ENCODE data around the gene UBQLN4. TPM values are rescaled to one million over a fixed set of nuclear protein-coding genes. Genes with fewer than 3 reads are reported as not detected.

The UBQLN4 gene
- total and polyA plus RNA-seq, 2 donors (not counting 3 experiments of a cell fraction or from before 2014, with no cell fraction given) = 50.5 to 50.8 TPM

- no peaks in the 10 kb centered on the region for H4K20me1 ChIP-seq (replicated peaks; ENCODE audit: control insufficient read depth, extremely low read depth, insufficient read depth, low read length)
- BruUV-seq (replicated peaks) = no TSS peak
- H3K9ac ChIP-seq (replicated peaks; ENCODE audit: extremely low read depth, insufficient read depth, low read length) = no peak within 1 kb of the TSS
- H3K4me2 ChIP-seq (ENCODE audit: insufficient read depth, low read length) = no peak within 1 kb of the TSS
- H3K36me3 ChIP-seq (ENCODE audit: control insufficient read depth in 2 of 2, extremely low read depth in 1 of 2, insufficient read depth in 2 of 2, low read length in 2 of 2) = no peaks in the 10 kb centered on the region
- no peak within 1 kb of the TSS for H3K27ac ChIP-seq (ENCODE audit: insufficient read depth, low read depth, low read length)
- POLR2A ChIA-PET = no interaction called here
- intact Hi-C loops (cut with micrococcal nuclease) (no loop called here), dilution Hi-C loops (cut with MboI; ENCODE audit: extremely low pct_ligation_motif_present, low sequenced_read_pairs) (no loop called here)
- no peaks in the 10 kb centered on the region for H3K9me1 ChIP-seq (replicated peaks; ENCODE audit: control insufficient read depth, extremely low read depth, insufficient read depth, low read length)
- H3K4me3 ChIP-seq (replicated peaks in 1 of 3; ENCODE audit: insufficient read depth in 1 of 3, low read depth in 1 of 3, low read length in 3 of 3) = no peak within 1 kb of the TSS
- H3K27me3 ChIP-seq (ENCODE audit: control insufficient read depth in 2 of 2, insufficient read depth in 2 of 2, low read length in 2 of 2) = no peaks in the 10 kb centered on the region
- H3K9me3 ChIP-seq (replicated peaks; ENCODE audit: control insufficient read depth, insufficient read depth, low read length) = no peaks in the 10 kb centered on the region
- no peaks in the 10 kb centered on the region for H3K4me1 ChIP-seq (ENCODE audit: control insufficient read depth, extremely low read depth, insufficient read depth, low read length)
- TF ChIP-seq MAX (IDR thresholded peaks at IDR 0.05; ENCODE audit: insufficient read depth, insufficient read length) (no peak), CTCF (IDR thresholded peaks at IDR 0.05; ENCODE audit: extremely low read depth in 1 of 2, insufficient read depth in 1 of 2, low read depth in 1 of 2, low read length in 2 of 2) (no peak), POLR2A (IDR thresholded peaks at IDR 0.05; ENCODE audit: low read depth, low read length) (no peak), FOS (IDR thresholded peaks at IDR 0.05; ENCODE audit: borderline replicate concordance, insufficient read depth, low read length) (no peak), EZH2 (IDR thresholded peaks at IDR 0.05; ENCODE audit: borderline replicate concordance, low read depth, low read length, severe bottlenecking) (no peak), POLR2AphosphoS5 (IDR thresholded peaks at IDR 0.05; ENCODE audit: insufficient read depth, low read depth, low read length) (no peak), MYC (IDR thresholded peaks at IDR 0.05; ENCODE audit: low read depth, low read length) (no peak), JUN (IDR thresholded peaks at IDR 0.05; ENCODE audit: borderline replicate concordance, insufficient read depth, insufficient read length, low read depth) (no peak), GATA2 (IDR thresholded peaks at IDR 0.05; ENCODE audit: insufficient read depth, insufficient read length, low read depth, low read length) (no peak)
- no peaks in the 10 kb centered on the region for H3K79me2 ChIP-seq (ENCODE audit: control insufficient read depth, insufficient read depth, low read length)
- CTCF ChIA-PET = interaction anchor here (0.7 kb wide), 1 partner anchor 33 kb away, joined by 3 read pairs; no protein-coding TSS in a partner anchor
- DNase-seq (ENCODE audit: low read depth, low spot score) (no peak), FAIRE-seq (no peak)
- H2AFZ ChIP-seq (ENCODE audit: low read depth, low read length) = no peak within 1 kb of the TSS
These were observed 7.5 kb upstream of the UBQLN4 start, which contains the start of gene RAB25 for GRCh38 chr1:156060937-156061636. TSS of gene RAB25 (plus strand) at chr1:156061160. CDS start at chr1:156061401, 241 bp downstream.

Measured in endothelial cell of umbilical vein (primary cell).